B cell (primary cell): Measurements from ENCODE around the gene KRT4.

Source experiments
- EZH2 ChIP-seq: IDR thresholded peaks from 2 replicates; pipeline ENCODE4 v1.6.1; 2012; ENCODE audit warnings: borderline replicate concordance, low read depth, mild to moderate bottlenecking, moderate library complexity, low read length; ENCODE audit not compliant: insufficient read depth, poor library complexity, severe bottlenecking
- TF ChIP-seq, protein P1 (sequence below): fragments of 200-600 bp; IDR thresholded peaks from one replicate; pipeline ENCODE4 v1.8.0; 2022; ENCODE audit warnings: antibody characterized with exemption, mild to moderate bottlenecking

DNA sequence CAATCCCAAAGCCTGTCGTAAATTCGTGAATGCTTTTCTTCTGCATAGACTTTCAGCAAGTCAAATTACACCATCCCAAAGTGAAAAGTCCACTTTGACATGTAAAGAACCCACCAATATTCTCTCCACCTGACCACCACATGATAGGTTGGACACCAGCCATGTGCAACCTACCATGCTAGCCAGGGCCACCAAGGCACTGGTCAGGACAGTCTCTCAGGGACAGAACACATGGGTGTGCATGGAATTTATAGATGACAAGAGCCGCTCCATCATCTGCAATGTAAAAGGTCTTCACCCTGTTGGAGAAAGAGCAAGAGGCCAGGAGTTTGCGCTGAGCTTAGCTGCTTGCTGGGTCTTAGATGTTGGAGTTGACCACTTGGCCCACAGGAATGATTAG, 31.4 kb downstream of the KRT4 start:
- TF ChIP-seq, protein P1, sequence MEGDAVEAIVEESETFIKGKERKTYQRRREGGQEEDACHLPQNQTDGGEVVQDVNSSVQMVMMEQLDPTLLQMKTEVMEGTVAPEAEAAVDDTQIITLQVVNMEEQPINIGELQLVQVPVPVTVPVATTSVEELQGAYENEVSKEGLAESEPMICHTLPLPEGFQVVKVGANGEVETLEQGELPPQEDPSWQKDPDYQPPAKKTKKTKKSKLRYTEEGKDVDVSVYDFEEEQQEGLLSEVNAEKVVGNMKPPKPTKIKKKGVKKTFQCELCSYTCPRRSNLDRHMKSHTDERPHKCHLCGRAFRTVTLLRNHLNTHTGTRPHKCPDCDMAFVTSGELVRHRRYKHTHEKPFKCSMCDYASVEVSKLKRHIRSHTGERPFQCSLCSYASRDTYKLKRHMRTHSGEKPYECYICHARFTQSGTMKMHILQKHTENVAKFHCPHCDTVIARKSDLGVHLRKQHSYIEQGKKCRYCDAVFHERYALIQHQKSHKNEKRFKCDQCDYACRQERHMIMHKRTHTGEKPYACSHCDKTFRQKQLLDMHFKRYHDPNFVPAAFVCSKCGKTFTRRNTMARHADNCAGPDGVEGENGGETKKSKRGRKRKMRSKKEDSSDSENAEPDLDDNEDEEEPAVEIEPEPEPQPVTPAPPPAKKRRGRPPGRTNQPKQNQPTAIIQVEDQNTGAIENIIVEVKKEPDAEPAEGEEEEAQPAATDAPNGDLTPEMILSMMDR = no peak
- no peak for TF ChIP-seq EZH2
